NT2/D1 (cell line): ENCODE measurements around the gene PDLIM5.

ENCODE experiments used
- SUZ12 ChIP-seq: IDR thresholded peaks from 2 replicates; pipeline ENCODE4 v1.6.1; 2011; ENCODE audit not compliant: insufficient read length, insufficient read depth; ENCODE audit errors: extremely low read depth
- ZNF274 ChIP-seq: IDR thresholded peaks from 2 replicates; pipeline ENCODE4 v1.6.1; 2011; ENCODE audit warnings: mild to moderate bottlenecking, low read depth, low read length

DNA sequence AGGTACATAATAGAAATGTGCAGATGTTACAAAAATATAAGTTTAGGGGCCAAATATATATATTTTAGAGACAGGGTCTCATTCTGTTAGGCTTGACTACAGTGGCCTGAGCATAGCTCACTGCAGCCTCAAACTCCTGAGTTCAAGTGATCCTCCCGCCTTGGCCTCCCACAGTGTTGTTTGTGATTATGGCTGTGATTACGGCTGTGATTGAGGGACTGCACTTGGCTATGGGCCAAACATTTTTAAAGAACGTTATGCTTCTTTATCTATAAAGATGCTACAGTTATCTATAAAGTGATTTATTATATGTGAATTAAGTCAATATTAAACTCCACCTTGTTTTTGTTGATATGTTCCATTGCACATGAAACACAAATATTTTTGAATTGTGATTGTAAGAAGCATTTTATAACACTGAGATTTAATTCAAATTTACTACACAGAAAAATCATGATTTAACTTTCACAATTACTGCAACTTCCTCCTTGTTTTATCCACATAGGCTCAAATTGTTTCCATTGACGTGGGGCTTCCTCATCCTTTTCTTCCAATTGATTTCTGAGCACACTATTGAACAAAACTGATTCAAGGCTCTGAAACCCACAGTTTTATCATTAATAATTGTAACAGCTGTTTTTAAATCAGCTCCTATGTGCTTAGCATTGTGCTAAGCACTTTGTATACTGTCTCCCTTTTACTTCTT lies 237.6 kb downstream of the PDLIM5 start:
- TF ChIP-seq ZNF274 = no peak
- no peak for TF ChIP-seq SUZ12
